Measurements from ENCODE around the gene ZBTB11.
"Not testable (repeated sequence)": the region's sequence is repeated elsewhere in the genome, so short reads cannot be mapped to it uniquely, and the experiment has no call there.

Gene ZBTB11, protein sequence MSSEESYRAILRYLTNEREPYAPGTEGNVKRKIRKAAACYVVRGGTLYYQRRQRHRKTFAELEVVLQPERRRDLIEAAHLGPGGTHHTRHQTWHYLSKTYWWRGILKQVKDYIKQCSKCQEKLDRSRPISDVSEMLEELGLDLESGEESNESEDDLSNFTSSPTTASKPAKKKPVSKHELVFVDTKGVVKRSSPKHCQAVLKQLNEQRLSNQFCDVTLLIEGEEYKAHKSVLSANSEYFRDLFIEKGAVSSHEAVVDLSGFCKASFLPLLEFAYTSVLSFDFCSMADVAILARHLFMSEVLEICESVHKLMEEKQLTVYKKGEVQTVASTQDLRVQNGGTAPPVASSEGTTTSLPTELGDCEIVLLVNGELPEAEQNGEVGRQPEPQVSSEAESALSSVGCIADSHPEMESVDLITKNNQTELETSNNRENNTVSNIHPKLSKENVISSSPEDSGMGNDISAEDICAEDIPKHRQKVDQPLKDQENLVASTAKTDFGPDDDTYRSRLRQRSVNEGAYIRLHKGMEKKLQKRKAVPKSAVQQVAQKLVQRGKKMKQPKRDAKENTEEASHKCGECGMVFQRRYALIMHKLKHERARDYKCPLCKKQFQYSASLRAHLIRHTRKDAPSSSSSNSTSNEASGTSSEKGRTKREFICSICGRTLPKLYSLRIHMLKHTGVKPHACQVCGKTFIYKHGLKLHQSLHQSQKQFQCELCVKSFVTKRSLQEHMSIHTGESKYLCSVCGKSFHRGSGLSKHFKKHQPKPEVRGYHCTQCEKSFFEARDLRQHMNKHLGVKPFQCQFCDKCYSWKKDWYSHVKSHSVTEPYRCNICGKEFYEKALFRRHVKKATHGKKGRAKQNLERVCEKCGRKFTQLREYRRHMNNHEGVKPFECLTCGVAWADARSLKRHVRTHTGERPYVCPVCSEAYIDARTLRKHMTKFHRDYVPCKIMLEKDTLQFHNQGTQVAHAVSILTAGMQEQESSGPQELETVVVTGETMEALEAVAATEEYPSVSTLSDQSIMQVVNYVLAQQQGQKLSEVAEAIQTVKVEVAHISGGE

DNA sequence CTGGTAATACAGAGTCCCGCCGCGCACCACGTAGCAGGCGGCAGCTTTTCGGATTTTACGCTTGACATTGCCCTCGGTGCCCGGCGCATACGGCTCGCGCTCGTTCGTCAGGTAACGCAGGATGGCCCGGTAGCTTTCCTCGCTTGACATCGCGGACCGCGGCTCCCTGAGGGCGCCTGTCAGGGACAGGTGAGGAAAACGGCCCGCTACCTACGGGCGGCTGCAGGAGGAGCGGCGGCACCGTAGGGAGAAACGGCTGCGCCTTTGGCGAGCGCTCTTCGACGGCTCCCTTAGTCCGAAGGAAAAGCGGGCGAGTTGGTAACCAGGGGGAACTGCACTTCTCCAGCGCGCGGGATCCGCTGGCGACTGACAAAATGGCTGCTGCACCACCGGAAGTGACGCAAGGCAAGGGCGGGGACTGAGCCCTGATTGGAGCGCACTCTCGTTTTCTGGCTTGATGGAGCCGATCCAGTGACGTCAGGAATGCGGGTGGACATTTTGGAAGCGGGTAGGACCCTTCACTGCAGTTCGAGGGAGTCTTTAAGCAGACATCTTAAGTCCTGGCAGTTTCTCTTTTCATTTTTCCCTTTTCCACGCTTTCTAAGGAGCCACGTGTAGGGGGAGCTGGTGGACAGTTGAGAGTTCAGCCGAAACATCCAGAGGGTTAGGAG lies at the start of gene ZBTB11:
Gene ZBTB11 (minus strand): TSS at position 368 of the 671 bp plus-strand sequence. CDS start 218 bp downstream, at position 150.
- DNase-seq: no peak

DNA sequence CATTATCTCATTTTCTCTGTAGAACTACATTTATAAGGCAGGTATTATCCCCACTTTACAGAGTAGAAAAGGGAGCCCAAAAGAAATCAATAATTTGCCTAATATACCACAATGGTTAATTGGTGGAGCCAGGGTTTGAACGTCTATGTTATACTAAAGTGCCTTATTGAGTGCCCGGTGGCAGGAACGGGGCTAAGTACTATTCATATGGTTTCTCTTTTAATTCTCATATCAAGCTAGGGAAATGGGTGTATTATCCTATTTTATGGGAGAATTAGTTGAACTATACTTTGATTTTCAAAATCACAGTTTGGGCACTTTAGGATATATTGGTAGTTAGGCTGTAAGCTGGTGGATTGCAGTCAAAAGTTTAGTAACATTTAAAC lies 49.0 kb upstream of the ZBTB11 start:
- no peak for DNase-seq

DNA sequence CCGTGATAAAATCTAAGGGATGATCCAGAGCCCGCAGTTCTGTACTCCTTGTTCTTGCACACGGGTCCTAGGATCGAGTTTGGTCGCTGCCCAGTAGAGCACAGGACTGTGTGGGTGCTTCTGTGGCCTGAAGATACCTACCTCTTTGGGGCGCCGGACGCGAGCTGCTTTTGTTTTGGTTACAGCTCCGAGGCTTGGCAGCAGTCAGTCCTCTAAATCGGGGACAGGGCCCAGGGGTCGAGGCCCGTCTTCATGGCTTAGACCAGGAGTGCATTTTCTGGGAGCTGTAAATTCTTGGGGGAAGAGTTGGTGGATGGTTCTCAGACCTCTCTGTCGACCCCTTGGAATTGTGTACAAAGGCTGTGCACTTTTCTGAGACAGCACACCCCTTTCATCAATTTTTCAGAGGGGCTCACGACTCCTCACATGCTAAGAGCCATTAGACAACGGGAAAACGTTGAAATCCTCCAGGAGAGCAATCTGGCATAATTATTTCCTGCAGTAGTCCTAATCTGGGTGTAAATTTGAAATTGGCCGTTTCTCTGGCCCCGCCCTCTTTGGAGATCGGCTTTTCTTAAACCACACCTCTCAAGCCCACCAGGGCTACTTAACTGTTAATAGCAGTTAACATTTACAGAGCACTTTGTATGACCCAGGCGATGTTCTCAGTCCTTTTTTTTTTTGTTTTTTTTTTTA lies 48.4 kb upstream of the ZBTB11 start:
- DNase-seq: peak; percentile 49

DNA sequence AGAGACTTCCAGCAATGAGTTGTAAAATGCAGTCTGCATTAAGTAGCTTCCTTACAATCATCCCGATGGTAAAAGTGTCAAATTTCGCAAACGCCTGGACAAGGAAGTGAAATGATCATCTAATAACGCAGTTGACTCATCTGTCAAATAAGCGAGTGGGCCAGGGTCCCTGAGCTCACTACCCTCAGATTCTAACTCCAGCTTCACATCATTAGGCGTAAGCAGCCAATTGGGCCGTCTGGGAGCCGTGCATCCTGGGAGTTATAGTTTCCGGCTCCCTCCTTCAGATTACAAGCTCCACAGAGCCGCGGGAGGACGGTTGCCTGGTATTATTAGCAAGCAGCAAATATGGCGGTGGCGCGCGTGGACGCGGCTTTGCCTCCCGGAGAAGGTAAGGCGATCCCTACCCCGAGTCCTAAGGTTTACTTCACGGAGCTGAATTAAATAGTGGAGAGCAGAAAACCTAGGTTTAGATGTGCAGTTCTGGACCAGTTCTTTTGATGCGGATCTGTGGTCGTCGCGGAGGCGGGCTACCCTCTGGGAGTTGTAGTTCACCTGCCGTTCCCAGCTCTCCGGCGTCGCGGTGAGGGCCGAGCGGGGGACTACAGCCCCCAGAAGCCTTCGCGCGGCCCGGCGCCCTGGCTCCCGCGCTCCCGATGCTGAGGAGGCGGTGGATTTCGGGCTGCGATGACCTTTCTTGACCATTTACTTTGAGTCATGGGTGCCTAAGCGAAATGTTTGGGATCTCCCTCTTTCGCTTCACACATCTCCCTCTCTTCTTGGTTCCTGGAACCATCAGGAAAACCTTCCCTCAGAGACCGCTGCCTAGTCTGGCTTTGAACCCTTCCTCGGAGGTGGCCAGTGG lies 47.6 kb upstream of the ZBTB11 start, which contains the start of gene CEP97:
Gene CEP97 (plus strand): TSS at position 286 of the 865 bp plus-strand sequence. CDS start 63 bp downstream, at position 349.
- peak; percentile 94 for DNase-seq

DNA sequence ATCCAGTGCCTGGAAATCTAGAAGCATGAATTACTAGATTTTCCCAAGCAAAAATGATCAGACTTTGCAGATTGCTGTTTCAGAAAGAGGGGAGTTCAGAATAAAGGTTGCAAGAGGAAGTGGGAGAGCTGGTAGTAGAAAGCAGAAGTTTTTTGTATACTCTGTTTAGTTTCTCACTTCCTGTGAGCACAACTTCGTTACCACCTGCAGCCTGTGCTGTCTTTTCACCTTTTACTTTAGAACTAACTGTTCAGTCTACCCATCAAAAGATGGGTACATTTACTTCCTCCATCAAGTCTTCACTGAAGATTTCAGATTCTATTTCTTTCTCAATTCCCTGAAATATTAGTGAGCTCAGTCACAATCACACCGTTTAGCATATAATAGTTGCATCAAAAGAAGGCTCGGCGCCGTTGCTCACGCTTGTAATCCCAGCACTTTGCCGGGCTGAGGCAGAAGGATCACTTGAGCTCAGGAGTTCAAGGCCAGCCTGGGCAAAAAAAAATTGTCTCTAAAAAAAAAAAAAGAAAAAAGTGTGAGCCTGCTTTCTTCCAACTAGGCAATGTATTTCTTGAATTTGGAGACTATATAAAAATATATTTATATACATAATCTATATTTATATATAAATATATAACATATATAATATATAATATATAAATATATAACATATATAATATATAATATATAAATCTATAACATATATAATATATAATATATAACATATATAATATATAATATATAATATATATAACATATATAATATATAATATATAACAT lies 45.7 kb upstream of the ZBTB11 start:
- DNase-seq: no peak

DNA sequence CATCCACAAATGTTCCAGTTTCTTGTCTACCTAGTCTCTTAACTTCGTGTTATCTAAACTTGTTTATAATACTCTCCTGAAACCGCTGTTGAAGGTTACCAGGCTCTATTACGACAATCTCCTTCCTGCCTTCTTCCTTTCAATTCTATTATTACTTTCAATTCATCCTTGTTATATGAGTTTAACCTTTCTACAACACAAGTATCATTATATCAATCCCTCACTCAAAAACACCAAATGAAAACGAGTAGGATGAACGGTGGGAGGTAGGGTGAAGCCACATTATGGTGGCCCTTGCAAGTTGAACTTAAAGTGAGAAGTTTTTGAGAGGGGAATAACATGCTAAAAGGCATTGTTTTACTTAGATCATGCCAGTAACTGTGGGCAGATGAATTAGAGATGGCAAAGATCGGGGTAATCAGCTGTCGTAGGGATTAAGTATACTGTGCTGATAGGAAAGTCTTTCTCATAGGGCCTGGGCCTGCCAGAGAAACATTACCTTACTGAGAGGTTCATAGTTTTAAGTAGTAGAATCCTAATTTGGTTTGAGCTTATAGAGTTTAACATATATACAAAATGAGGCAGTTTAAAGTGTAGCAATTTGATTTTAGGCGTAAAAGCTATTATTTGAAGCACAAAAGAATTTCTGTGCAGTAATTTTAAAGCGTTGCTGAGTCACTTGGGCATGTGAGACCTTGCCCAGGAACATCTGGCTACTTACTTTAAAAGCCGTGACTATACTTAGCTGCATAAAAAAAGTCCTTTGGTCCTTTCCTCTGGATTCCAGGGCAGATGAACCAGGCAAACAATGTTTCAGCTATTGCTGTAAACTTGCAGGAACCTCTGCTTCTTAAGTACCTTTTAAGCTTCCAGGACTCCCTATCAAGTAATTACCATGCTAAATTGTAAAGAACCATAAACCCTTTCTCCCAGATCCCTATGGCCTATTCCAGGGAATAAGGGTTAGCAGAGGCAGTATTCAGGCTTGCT lies 44.2 kb upstream of the ZBTB11 start:
- DNase-seq: no peak

DNA sequence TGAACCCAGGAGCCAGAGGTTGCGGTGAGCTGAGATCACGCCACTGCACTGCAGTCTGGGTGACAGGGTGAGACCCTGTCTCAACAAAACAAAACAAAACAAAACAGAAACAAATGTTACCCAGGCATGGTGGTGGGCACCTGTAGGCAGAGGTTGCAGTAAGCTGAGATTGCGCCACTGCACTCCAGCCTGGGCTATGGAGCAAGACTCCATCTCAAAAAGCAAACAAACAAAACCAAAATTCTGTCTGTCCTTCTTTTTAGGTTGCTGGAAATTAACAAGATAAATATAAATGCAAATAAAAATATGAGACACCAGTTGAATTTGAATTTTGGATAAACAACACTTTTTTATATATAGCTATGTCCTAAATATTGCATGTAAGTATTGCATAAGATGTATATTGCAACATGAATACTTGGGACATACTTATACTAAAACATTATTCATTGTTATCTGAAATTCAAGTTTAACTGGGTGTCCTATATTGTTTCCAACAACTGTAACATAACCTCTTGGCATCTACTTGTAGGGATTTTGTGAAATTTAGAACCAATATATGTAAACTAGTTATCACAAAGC lies 42.8 kb upstream of the ZBTB11 start:
- DNase-seq: no peak

DNA sequence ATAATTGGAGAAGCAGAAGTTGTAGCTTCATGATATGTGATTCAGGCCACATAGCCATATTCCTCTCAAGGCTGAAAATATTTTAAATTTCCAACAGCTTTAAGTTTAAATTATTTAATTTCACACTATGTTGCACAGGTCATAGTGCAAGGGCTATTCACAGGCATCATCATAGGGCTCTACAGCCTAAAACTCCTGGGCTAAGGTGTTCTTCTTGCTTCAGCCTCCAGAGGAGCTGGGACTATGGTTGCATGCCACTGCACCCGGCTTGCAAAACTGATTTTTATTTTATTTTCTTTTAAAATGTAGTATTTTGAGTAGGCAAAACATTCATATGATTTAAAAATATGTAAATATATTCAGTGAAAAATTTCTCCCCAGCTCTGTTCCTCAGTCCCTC lies 41.5 kb upstream of the ZBTB11 start:
- no peak for DNase-seq

DNA sequence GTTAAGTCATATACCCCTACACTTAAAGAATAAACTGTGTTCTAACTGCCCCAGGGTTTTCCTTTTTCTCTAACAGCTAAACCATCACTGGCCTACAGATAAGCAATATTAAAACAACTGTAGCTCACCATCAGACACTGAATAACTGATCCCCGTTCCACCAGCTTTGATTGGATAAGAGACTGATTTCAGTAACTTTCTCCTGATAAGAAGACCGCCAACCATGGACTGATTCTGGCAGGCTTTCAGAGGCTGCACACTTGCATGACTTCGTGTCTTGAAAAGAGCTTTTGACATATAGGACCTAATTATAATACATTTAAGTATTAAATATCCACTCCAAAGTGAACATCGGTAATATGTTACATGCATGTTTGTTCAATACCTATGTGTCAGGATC lies 32.2 kb upstream of the ZBTB11 start:
- DNase-seq: no peak

DNA sequence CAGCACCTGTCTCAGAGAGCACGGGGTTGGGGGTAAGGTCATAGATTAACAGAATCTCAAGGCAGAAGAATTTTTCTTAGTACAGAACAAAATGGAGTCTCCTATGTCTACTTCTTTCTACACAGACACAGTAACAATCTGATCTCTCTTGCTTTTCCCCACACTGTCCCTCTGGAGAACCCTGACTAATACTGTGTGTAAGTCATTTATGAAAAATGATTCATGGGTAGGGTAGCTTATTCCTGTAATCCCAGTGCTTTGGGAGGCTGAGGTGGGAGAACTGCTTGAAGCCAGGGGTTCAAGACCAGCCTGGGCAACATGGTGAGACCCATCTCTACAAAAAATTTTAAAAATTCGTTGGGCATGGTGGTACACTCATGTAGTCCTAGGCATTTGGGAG lies 27.7 kb upstream of the ZBTB11 start:
- not testable (repeated sequence) for DNase-seq

DNA sequence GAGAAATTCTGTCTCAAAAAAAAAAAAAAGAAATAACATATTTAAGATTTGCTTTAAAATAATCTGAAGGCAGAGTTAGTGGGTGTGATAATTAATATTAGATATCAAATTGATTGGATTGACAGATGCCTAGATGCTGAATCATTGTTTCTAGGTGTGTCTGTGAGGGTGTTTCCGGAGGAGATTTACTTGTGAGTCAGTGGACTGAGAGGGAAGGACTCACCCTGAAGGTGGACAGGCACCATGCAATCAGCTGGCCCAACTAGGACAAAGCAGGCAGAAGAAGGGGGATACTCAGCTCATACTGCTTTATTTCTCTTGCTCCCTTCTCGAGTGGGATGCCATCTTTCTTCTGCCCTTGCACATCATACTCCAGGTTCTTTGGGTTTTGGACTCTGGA lies 26.2 kb upstream of the ZBTB11 start:
- DNase-seq: no peak

DNA sequence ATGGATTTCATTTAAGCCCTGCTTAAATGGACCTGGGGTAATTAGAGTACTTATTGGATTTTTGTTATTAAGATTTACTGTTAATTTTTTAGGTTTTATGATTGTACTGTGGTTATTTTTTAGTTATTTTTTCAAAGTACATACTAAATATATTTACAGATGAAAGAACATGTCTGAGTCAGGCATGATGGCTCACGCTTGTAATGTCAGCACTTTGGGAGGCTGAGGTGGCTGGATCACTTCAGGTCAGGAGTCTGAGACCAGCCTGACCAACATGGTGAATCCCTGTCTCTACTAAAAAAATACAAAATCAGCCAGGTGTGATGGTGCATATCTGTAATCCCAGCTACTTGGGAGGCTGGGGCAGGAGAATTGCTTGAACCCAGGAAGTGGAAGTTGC lies 25.8 kb upstream of the ZBTB11 start:
- DNase-seq: no peak

DNA sequence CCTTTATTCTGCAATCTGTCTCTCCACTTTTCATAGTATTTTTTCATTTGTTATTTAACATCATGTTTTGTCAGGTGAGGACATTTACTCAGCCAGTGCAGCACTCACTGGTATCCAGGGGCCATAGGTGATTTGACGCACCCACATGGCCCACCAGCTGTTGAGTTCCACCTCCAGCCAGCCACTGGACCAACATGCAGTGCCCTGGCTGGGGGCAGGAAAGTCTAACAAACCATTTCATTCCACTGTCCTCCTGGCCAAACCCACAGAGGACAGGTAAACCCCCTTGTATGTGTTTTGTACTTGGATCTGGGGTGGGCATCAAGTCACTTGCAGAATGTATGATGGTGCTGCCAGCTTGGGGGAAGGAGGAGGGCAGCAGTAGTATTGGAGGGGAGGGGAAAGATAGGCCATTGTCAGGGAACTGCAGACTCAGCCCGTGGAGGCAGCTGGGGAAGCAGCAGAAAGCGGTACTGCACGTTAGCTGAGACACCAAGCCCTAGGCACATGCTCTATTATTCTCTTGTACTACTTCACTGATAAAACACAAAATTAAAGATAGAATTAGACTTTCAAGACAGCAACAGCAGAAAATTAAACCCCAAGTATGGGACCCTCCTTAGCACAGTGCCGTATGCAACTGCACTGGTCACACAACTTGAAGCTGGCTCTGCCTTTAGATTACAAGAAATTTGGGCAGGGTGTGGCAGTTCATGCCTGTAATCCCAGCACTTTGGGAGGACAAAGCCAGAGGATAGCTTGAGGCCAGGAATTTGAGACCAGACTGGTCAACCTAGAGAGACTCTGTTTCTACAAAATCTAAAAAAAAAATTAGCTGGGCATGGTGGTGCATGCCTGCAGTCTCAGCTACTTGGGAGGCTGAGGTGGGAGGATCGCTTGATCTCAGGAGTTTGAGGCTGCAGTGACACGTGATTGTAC lies 25.0 kb upstream of the ZBTB11 start:
- no peak for DNase-seq

DNA sequence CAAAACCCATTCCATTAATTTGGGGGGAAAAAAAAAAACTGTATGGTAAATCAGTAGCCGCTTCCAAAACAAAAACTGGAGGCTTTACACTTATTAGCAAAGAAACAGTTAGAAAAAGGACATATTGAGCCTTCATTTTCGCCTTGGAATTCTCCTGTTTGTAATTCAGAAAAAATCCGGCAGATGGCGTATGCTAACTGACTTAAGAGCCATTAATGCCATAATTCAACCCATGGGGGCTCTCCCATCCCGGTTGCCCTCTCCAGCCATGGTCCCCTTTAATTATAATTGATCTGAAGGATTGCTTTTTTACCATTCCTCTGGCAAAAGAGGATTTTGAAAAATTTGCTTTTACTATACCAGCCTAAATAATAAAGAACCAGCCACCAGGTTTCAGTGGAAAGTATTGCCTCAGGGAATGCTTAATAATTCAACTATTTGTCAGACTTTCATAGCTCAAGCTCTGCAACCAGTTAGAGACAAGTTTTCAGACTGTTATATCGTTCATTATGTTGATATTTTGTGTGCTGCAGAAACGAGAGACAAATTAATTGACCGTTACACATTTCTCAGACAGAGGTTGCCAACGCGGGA lies 18.9 kb upstream of the ZBTB11 start:
- DNase-seq: no peak

DNA sequence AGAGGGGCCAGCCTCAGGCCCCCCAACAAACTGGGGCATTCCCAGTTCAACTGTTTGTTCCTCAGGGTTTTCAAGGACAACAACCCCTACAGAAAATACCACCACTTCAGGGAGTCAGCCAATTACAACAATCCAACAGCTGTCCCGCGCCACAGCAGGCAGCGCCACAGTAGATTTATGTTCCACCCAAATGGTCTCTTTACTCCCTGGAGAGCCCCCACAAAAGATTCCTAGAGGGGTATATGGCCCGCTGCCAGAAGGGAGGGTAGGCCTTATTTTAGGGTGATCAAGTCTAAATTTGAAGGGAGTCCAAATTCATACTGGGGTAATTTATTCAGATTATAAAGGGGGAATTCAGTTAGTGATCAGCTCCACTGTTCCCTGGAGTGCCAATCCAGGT lies 17.9 kb upstream of the ZBTB11 start:
- not testable (repeated sequence) for DNase-seq

DNA sequence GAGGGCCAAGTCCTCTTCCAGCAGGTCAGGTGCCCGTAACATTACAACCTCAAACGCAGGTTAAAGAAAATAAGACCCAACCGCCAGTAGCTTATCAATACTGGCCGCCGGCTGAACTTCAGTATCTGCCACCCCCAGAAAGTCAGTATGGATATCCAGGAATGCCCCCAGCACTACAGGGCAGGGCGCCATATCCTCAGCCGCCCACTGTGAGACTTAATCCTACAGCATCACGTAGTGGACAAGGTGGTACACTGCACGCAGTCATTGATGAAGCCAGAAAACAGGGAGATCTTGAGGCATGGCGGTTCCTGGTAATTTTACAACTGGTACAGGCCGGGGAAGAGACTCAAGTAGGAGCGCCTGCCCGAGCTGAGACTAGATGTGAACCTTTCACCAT lies 16.6 kb upstream of the ZBTB11 start:
- DNase-seq: not testable (repeated sequence)
